ENCODE results near the gene DRD5. TPM values are rescaled to one million over a fixed set of nuclear protein-coding genes. Genes with fewer than 3 reads are reported as not detected.

DRD5 gene
- total and polyA plus RNA-seq, 10 of the 15 experiments (the other 5 are each of a cell fraction or from before 2014, with no cell fraction given) = not detected

GRCh38 chr4:9762823-9763475 is 18.5 kb upstream of the DRD5 start:
- ChIA-PET POLR2A (no interaction called here), SMC1A (ENCODE audit: uncharacterized antibody, unreplicated experiment) (interaction anchor here (0.7 to 7.7 kb wide), 5 partner anchors 133 to 786 kb away, joined by 3 to 159 read pairs (median 4); no protein-coding TSS in a partner anchor), RAD21 (ENCODE audit: unreplicated experiment) (interaction anchor here (7.3 kb wide), 1 partner anchor 252 kb away, joined by 185 read pairs; no protein-coding TSS in a partner anchor), CTCF (interaction anchor here (0.7 to 10.7 kb wide), 6 partner anchors 59 to 785 kb away, joined by 3 to 325 read pairs (median 5); no protein-coding TSS in a partner anchor)
- H3K9me3 ChIP-seq (replicated peaks; ENCODE audit: control insufficient read depth, insufficient read depth, low read length) = no peaks in the 10 kb centered on the region
- H3K79me2 ChIP-seq (ENCODE audit: control insufficient read depth, insufficient read depth, low read length) = no peaks in the 10 kb centered on the region
- TF ChIP-seq CBX5 (IDR thresholded peaks at IDR 0.05; ENCODE audit: low read depth) (no peak), RAD21 (IDR thresholded peaks at IDR 0.05; ENCODE audit: insufficient read depth, low read depth, low read length) (peak; percentile 99), SRF (IDR thresholded peaks at IDR 0.05; ENCODE audit: low read depth in 2 of 2, low read length in 2 of 2) (no peak), USF1 (IDR thresholded peaks at IDR 0.05; ENCODE audit: borderline replicate concordance, extremely low read length, insufficient read depth, low read depth, low read length) (no peak), CTCF (IDR thresholded peaks at IDR 0.05 in 2 of 3, conservative IDR thresholded peaks at IDR 0.05 in 1 of 3; ENCODE audit: control insufficient read depth in 2 of 3, extremely low read depth in 1 of 3, insufficient read depth in 1 of 3, low read depth in 3 of 3, low read length in 3 of 3) (peak; percentile 69 to 88 (median 75)), SMC3 (IDR thresholded peaks at IDR 0.05; ENCODE audit: borderline replicate concordance, low read length) (peak; percentile 94), YY1 (IDR thresholded peaks at IDR 0.05; ENCODE audit: low read depth, low read length) (peak; percentile 55; the same call in 1 of the 2 replicates)
- intact Hi-C loops (cut with micrococcal nuclease; ENCODE audit: unreplicated experiment) (loop anchor here (1.0 to 10.0 kb wide), 5 partner anchors 135 to 774 kb away; no protein-coding TSS in a partner anchor), in situ Hi-C loops (cut with MboI) (loop anchor here (5.0 to 10.0 kb wide), 2 partner anchors 254 to 782 kb away; no protein-coding TSS in a partner anchor)
- no peak overlapping the region for H3K4me3 ChIP-seq
- H3K27ac ChIP-seq (ENCODE audit: control insufficient read depth, insufficient read depth) = no peak overlapping the region
- peak; percentile 75 for ATAC-seq
- no peaks in the 10 kb centered on the region for H3K36me3 ChIP-seq (ENCODE audit: control insufficient read depth in 2 of 2, insufficient read depth in 2 of 2, low read length in 1 of 2)
- WGBS (ENCODE audit: insufficient coverage, insufficient replicate concordance, low lambda C conversion rate, missing lambda C conversion rate) = 21% methylated on average over 11 of the region's 11 CpGs
- DNase-seq (ENCODE audit: low read depth, low spot score) = peak; percentile 40
- FAIRE-seq = peak; percentile 49
- no peak overlapping the region for H3K9ac ChIP-seq (ENCODE audit: control insufficient read depth, insufficient read depth, low read length)
- H2AFZ ChIP-seq (ENCODE audit: control insufficient read depth, low read depth, low read length) = no peak overlapping the region
- no peaks in the 10 kb centered on the region for H3K27me3 ChIP-seq (replicated peaks in 1 of 2; ENCODE audit: control insufficient read depth in 2 of 2, insufficient read depth in 2 of 2, low read length in 1 of 2)
- no peak overlapping the region for H3K4me2 ChIP-seq (ENCODE audit: control insufficient read depth, insufficient read depth)
- no peaks in the 10 kb centered on the region for H3K4me1 ChIP-seq (ENCODE audit: control insufficient read depth, insufficient read depth, low read length)
- no TSS peak for BruUV-seq (replicated peaks)
- no peaks in the 10 kb centered on the region for H4K20me1 ChIP-seq (ENCODE audit: control insufficient read depth, insufficient read depth)

All from GM12878 (cell line).